HG03066 (cell line): ENCODE data around the gene CHSY1.

Source experiments
- ATAC-seq: cut with Tn5 transposase; IDR thresholded peaks from one replicate; pipeline ENCODE4 v1.9.1; 2021; ENCODE audit warnings: low read depth; ENCODE audit not compliant: unreplicated experiment

CHSY1 gene

GRCh38 chr15:101174152-101174920, 77.5 kb downstream of the CHSY1 start:
- ATAC-seq = no peak

GRCh38 chr15:101173233-101174119, 78.4 kb downstream of the CHSY1 start:
- ATAC-seq = no peak

- no peak for ATAC-seq
Observed at GRCh38 chr15:101172501-101173071, 79.3 kb downstream of the CHSY1 start.

GRCh38 chr15:101171954-101172353, 79.9 kb downstream of the CHSY1 start:
- ATAC-seq = no peak

GRCh38 chr15:101170568-101171350, 81.1 kb downstream of the CHSY1 start:
- ATAC-seq = no peak

GRCh38 chr15:101169495-101170071, 82.3 kb downstream of the CHSY1 start:
- ATAC-seq = no peak

- ATAC-seq = no peak
Observed at GRCh38 chr15:101168898-101169494, 82.9 kb downstream of the CHSY1 start.

GRCh38 chr15:101168463-101168824, 83.4 kb downstream of the CHSY1 start:
- ATAC-seq = no peak

- ATAC-seq = no peak
Observed at GRCh38 chr15:101167753-101168462, 83.9 kb downstream of the CHSY1 start.

GRCh38 chr15:101167411-101167752, 84.5 kb downstream of the CHSY1 start:
- ATAC-seq = no peak

DNA sequence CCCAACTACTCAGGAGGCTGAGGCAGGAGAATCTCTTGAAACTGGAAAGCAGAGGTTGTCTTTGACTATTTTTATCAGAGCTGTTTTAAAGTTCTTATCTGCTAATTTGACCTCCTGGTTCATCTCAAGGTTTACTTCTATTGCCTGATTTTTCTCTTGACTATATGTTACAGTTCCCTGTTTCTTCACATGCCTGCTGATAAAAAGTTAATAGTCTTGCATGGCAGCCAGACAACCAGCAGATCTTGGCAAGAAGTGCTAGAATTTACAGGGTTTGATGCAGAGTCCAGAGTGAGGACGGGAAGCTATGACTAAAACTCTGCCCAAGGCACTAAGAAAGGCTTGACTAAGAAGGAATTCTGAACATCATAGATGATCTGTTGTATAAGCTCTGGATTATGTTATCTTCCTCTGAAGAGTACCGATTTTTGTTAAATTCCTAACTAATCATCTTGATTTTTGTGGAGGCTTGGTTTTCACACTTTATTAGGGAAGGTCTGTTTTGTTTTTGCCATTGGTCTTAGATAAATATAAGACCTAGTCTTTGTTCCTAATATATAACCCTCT, 85.9 kb downstream of the CHSY1 start:
- no peak for ATAC-seq

- ATAC-seq = no peak
Observed at GRCh38 chr15:101162701-101163483, 89.0 kb downstream of the CHSY1 start.

- ATAC-seq = no peak
Observed at GRCh38 chr15:101161656-101162055, 90.2 kb downstream of the CHSY1 start.

GRCh38 chr15:101159936-101160815, 91.7 kb downstream of the CHSY1 start:
- ATAC-seq = no peak

GRCh38 chr15:101159096-101159935, 92.5 kb downstream of the CHSY1 start:
- no peak for ATAC-seq
